Measurements from ENCODE around the gene OR2A42.
"Not testable (repeated sequence)": the region's sequence is repeated elsewhere in the genome, so short reads cannot be mapped to it uniquely, and the experiment has no call there.

GRCh38 chr7:144281981-144282380 is 42.6 kb upstream of the OR2A42 start:
- TF ChIP-seq CTCF (IDR thresholded peaks at IDR 0.05); ZFX (IDR thresholded peaks at IDR 0.05; ENCODE audit: borderline replicate concordance): not testable (repeated sequence)
